A549 treated with DMSO at 1 μM for 4 hours (cell line): ENCODE results near the gene CXCL9. TPM values are rescaled to one million over a fixed set of nuclear protein-coding genes. Genes with fewer than 3 reads are reported as not detected.

Experiments used
- total RNA-seq: library from RNA; stranded (reverse); fragments of 200-300 nt; extraction: Qiagen RNA extraction; gene quantifications from 5 replicates; pipeline ENCODE4 v1.2.3, GENCODE V29; 2022; ENCODE audit warnings: low read depth

Gene CXCL9
- not detected in 5 replicates for total RNA-seq

GRCh38 chr4:76007089-76007862, at the start of gene CXCL9:
Gene CXCL9 (minus strand): TSS chr4:76007509. CDS start chr4:76007449, 60 bp downstream.

GRCh38 chr4:76035799-76036380, 28.6 kb upstream of the CXCL9 start, which contains the start of gene CXCL11:
Gene CXCL11 (minus strand): TSS chr4:76036070. CDS start chr4:76035987, 83 bp downstream.

GRCh38 chr4:76023389-76023788, 16.1 kb upstream of the CXCL9 start, which contains the start of gene CXCL10:
Gene CXCL10 (minus strand): TSS chr4:76023497. CDS start chr4:76023431, 66 bp downstream.

Other genes starting within 250 kb of the CXCL9 start
- not detected in 5 replicates for gene PPEF2, start 105.1 kb downstream of the CXCL9 start, total RNA-seq
- gene NAAA, start 66.5 kb downstream of the CXCL9 start, total RNA-seq = 22.3 to 26.9 TPM (median 23.9 TPM) in 5 replicates
- gene SDAD1, start 16.6 kb downstream of the CXCL9 start, total RNA-seq = 14.4 to 18.2 TPM (median 16.9 TPM) in 5 replicates
- 0.14 to 0.18 TPM (median 0.17 TPM) in 4 of 5 replicates, not detected in the other for gene CXCL10, start 16.0 kb upstream of the CXCL9 start, total RNA-seq
- gene CXCL11, start 28.6 kb upstream of the CXCL9 start, total RNA-seq = 0.10 to 0.30 TPM (median 0.21 TPM) in 4 of 5 replicates, not detected in the other
- not detected in 5 replicates for gene ART3, start 67.2 kb upstream of the CXCL9 start, total RNA-seq
- gene NUP54, start 140.9 kb upstream of the CXCL9 start, total RNA-seq = 28.7 to 43.7 TPM (median 30.7 TPM) in 5 replicates
- gene SCARB2, start 206.3 kb upstream of the CXCL9 start, total RNA-seq = 44.4 to 56.8 TPM (median 54.5 TPM) in 5 replicates
- 0.13 to 0.59 TPM (median 0.14 TPM) in 3 of 5 replicates, not detected in the others for gene FAM47E, start 244.2 kb upstream of the CXCL9 start, total RNA-seq